AG04449 (cell line): ENCODE measurements around the gene SLX4IP.

Experiments
- CTCF ChIA-PET: fragments of 350-600 bp; formaldehyde crosslinking; extraction: SDS; loops from one replicate; lab custom pipeline; 2021; ENCODE audit warnings: antibody characterized with exemption; lab: Yijun Ruan, JAX
- POLR2A ChIA-PET: fragments of 400-600, 350-600 bp; formaldehyde crosslinking; extraction: SDS; loops from one replicate; lab custom pipeline; 2020; ENCODE audit warnings: antibody characterized with exemption, inconsistent platforms; lab: Yijun Ruan, JAX
- DNase-seq: peaks from one replicate; pipeline ENCODE4 v3.0.0-alpha.2; 2010; ENCODE audit warnings: low read depth, low spot score
- H3K4me3 ChIP-seq: 2 replicates; pipeline ENCODE4 v1.5.1; 2011; ENCODE audit warnings: low read depth, mild to moderate bottlenecking, control low read depth, low read length
- TF ChIP-seq, protein P1 (sequence below): IDR thresholded peaks from one replicate; pipeline ENCODE4 v1.5.1; 2011; ENCODE audit warnings: mild to moderate bottlenecking, moderate library complexity, low read length, control low read depth, inconsistent platforms; ENCODE audit not compliant: insufficient read depth; ENCODE audit errors: missing control alignments

Gene SLX4IP

DNA sequence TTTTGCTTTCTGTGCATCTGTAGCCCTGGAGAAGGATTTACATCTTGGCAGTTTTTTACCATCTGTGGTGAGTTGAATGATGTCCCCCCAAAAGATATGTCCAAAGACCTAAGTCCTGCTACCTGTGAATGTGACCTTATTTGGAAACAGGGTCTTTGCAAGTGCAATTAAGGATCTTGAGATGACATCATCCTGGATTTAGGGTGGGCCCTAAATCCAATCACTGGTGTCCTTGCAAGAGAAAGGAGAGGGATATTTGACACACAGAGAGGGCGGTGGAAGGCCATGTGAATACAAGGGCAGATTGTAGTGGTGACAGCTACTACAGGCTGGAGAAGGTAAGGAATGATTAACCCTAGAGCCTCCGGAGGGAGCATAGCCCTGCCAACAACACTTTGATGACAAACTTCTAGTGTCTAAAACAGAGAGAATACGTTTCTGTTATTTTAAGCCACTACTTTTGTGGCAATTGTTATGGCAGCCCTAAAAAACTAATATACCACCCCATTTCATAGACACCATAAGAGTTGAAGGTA, 36.2 kb upstream of the SLX4IP start:
- TF ChIP-seq, protein P1, sequence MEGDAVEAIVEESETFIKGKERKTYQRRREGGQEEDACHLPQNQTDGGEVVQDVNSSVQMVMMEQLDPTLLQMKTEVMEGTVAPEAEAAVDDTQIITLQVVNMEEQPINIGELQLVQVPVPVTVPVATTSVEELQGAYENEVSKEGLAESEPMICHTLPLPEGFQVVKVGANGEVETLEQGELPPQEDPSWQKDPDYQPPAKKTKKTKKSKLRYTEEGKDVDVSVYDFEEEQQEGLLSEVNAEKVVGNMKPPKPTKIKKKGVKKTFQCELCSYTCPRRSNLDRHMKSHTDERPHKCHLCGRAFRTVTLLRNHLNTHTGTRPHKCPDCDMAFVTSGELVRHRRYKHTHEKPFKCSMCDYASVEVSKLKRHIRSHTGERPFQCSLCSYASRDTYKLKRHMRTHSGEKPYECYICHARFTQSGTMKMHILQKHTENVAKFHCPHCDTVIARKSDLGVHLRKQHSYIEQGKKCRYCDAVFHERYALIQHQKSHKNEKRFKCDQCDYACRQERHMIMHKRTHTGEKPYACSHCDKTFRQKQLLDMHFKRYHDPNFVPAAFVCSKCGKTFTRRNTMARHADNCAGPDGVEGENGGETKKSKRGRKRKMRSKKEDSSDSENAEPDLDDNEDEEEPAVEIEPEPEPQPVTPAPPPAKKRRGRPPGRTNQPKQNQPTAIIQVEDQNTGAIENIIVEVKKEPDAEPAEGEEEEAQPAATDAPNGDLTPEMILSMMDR, result no peak
- DNase-seq, result no peak
- CTCF ChIA-PET, result no interaction called here
- H3K4me3 ChIP-seq, result no peak overlapping the region
- POLR2A ChIA-PET, result no interaction called here

DNA sequence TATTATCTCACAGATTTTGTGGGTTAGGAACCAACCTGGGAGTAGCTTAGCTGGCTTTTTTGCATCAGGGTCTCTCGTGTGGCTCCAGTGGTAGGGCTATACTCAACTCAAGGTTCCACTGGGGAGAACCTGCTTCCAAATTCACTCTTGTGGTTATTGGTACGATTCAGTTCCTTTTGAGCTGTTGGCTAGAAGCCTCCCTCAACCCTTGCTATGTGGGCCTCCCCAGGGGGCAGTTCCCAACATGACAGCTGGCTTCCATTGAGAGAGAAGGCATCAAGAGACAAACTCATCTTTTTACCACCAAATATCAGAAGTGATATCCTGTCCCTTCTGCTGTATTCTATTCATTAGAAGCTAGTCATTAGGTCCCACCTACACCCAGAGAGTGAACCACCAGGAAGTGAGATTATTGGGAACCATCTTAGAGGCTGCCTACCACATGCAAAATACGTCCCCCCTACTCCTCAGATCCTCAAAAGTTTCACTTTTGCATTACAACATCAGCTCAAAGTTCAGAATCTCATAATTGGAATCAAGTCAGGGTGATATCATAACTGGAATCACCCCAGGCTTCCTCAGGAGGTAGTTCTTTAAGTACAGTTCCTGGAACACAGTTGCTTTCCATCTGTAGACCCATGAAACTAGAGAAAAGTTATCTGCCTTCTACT, 32.0 kb upstream of the SLX4IP start:
- TF ChIP-seq, protein P1, result no peak
- CTCF ChIA-PET, result interaction anchor here (0.9 to 1.7 kb wide), 3 partner anchors 9 to 425 kb away, joined by 3 to 5 read pairs (median 3); no protein-coding TSS in a partner anchor
- POLR2A ChIA-PET, result no interaction called here
- H3K4me3 ChIP-seq, result no peak overlapping the region
- no peak for DNase-seq

- POLR2A ChIA-PET, result no interaction called here
- TF ChIP-seq, protein P1, result no peak
- CTCF ChIA-PET, result interaction anchor here (1.2 kb wide), 1 partner anchor 23 kb away, joined by 3 read pairs; no protein-coding TSS in a partner anchor
- no peak for DNase-seq
- H3K4me3 ChIP-seq, result no peak overlapping the region
Measured at GRCh38 chr20:10404023-10404628, 31.0 kb upstream of the SLX4IP start.

DNA sequence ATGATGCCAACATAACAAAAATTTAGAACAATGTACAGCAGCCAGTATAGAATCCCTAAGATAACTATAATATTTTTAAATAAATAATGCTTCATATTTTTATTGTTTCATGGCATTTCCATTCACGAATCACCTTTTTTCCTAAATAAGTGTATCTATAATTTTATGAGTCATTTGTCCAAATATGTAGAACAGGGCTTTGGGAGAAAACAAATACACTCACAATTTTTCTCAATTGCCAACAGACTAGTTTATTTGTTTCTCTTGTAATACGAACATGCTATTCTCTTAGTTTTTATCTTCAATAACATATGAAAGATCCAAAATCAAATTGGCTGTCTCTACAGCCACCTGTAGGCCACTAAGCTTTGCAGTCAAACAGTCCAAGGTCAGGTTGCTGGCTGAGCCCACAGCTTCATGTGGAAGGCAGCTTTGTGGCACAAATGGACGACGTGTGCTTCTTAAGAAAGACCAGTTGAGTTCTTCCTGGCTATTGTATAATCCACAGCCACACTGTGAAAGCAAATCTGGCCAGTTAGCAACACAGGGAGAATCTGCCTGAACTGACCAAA, 30.1 kb upstream of the SLX4IP start:
- no peak for DNase-seq
- ChIA-PET POLR2A (no interaction called here), CTCF (no interaction called here)
- TF ChIP-seq, protein P1, result no peak
- H3K4me3 ChIP-seq, result no peak overlapping the region

DNA sequence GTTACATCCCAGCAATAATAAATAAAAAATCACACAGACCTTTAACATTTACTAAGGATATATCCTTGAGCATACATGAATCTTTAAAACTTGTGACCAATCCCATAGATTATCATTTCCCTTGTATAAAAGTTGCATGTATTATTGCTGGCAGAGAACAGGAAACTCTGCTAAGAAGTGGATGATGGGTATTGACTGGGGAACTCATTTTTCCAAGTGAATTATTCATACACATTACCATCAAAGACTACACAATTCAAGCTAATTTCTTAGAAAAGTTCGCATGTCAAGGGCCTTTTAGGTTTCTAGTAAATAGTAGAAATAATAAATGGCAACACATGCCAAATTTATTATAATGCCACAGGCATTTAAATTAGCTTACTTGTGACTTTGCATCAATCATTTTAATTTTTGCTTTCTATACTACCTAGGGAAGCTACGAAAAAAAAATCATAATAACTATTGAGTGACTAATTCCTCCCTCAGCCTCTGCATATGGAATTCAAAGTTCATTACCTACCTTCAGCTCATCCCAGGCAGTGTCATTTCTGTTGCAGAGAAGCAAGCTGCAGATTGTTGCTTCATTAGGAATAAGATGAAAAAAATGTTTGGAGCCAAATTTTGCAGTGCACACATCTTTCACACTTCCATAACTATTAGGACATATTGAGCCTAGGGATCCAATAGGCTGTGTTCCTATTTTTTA, 26.8 kb upstream of the SLX4IP start:
- CTCF ChIA-PET, result interaction anchor here (1.1 to 3.3 kb wide), 4 partner anchors 19 to 1136 kb away, joined by 3 to 17 read pairs (median 4); no protein-coding TSS in a partner anchor
- H3K4me3 ChIP-seq, result no peak overlapping the region
- TF ChIP-seq, protein P1, result no peak
- POLR2A ChIA-PET, result no interaction called here
- no peak for DNase-seq
